Measurements from ENCODE around the gene DNAH10.

The DNAH10 gene

GRCh38 chr12:123923927-123924326 lies 161.8 kb downstream of the DNAH10 start:
- Histone ChIP-seq H3K27me3 (ENCODE audit: insufficient read depth, low read length) (no peaks in the 10 kb centered on the region; the same call in 1 of the 2 replicates), H3K36me3 (ENCODE audit: insufficient read depth, low read length) (no peaks in the 10 kb centered on the region), H3K9ac (ENCODE audit: low read depth, low read length) (no peak overlapping the region), H3K4me3 (ENCODE audit: low read length) (no peak overlapping the region), H3K27ac (ENCODE audit: low read depth, low read length) (no peak overlapping the region), H3K9me3 (ENCODE audit: insufficient read depth, low read depth, low read length) (no peaks in the 10 kb centered on the region), H3K4me1 (ENCODE audit: insufficient read depth, low read length) (no peaks in the 10 kb centered on the region)
- 92% methylated on average over 7 of the region's 7 CpGs for WGBS

- H3K4me3 ChIP-seq (ENCODE audit: low read length): no peak overlapping the region
- no peaks in the 10 kb centered on the region for H3K36me3 ChIP-seq (ENCODE audit: insufficient read depth, low read length)
- H3K27ac ChIP-seq (ENCODE audit: low read depth, low read length): no peak overlapping the region
- H3K9me3 ChIP-seq (ENCODE audit: insufficient read depth, low read depth, low read length): no peaks in the 10 kb centered on the region
- H3K4me1 ChIP-seq (ENCODE audit: insufficient read depth, low read length): no peaks in the 10 kb centered on the region
- H3K9ac ChIP-seq (ENCODE audit: low read depth, low read length): no peak overlapping the region
- 87% methylated on average over 4 of the region's 4 CpGs for WGBS
- H3K27me3 ChIP-seq (ENCODE audit: insufficient read depth, low read length): no peaks in the 10 kb centered on the region; the same call in 1 of the 2 replicates
Measured at GRCh38 chr12:123924539-123924938, 162.4 kb downstream of the DNAH10 start.

GRCh38 chr12:123928274-123928865 lies 166.3 kb downstream of the DNAH10 start:
- Histone ChIP-seq H3K4me1 (ENCODE audit: insufficient read depth, low read length) (no peaks in the 10 kb centered on the region), H3K27ac (ENCODE audit: low read depth, low read length) (no peak overlapping the region), H3K9ac (ENCODE audit: low read depth, low read length) (no peak overlapping the region), H3K4me3 (ENCODE audit: low read length) (no peak overlapping the region), H3K36me3 (ENCODE audit: insufficient read depth, low read length) (no peaks in the 10 kb centered on the region), H3K27me3 (ENCODE audit: insufficient read depth, low read length) (no peaks in the 10 kb centered on the region; the same call in 1 of the 2 replicates), H3K9me3 (ENCODE audit: insufficient read depth, low read depth, low read length) (no peaks in the 10 kb centered on the region)
- 86% methylated on average over 15 of the region's 15 CpGs for WGBS

- Histone ChIP-seq H3K27ac (ENCODE audit: low read depth, low read length) (no peak overlapping the region), H3K4me1 (ENCODE audit: insufficient read depth, low read length) (no peaks in the 10 kb centered on the region), H3K36me3 (ENCODE audit: insufficient read depth, low read length) (no peaks in the 10 kb centered on the region), H3K4me3 (ENCODE audit: low read length) (no peak overlapping the region), H3K9ac (ENCODE audit: low read depth, low read length) (no peak overlapping the region), H3K27me3 (ENCODE audit: insufficient read depth, low read length) (no peaks in the 10 kb centered on the region; the same call in 1 of the 2 replicates), H3K9me3 (ENCODE audit: insufficient read depth, low read depth, low read length) (no peaks in the 10 kb centered on the region)
- 90% methylated on average over 4 of the region's 7 CpGs for WGBS
Measured at GRCh38 chr12:123928897-123929296, 166.8 kb downstream of the DNAH10 start.

GRCh38 chr12:123929946-123930583 lies 168.0 kb downstream of the DNAH10 start:
- H3K36me3 ChIP-seq (ENCODE audit: insufficient read depth, low read length): no peaks in the 10 kb centered on the region
- H3K4me1 ChIP-seq (ENCODE audit: insufficient read depth, low read length): no peaks in the 10 kb centered on the region
- no peaks in the 10 kb centered on the region; the same call in 1 of the 2 replicates for H3K27me3 ChIP-seq (ENCODE audit: insufficient read depth, low read length)
- no peaks in the 10 kb centered on the region for H3K9me3 ChIP-seq (ENCODE audit: insufficient read depth, low read depth, low read length)
- no peak overlapping the region for H3K4me3 ChIP-seq (ENCODE audit: low read length)
- H3K27ac ChIP-seq (ENCODE audit: low read depth, low read length): no peak overlapping the region
- 95% methylated on average over 9 of the region's 9 CpGs for WGBS
- H3K9ac ChIP-seq (ENCODE audit: low read depth, low read length): no peak overlapping the region

GRCh38 chr12:123931686-123932321 lies 169.7 kb downstream of the DNAH10 start:
- no peak overlapping the region for H3K27ac ChIP-seq (ENCODE audit: low read depth, low read length)
- H3K9ac ChIP-seq (ENCODE audit: low read depth, low read length): no peak overlapping the region
- H3K27me3 ChIP-seq (ENCODE audit: insufficient read depth, low read length): no peaks in the 10 kb centered on the region
- H3K9me3 ChIP-seq (ENCODE audit: insufficient read depth, low read depth, low read length): no peaks in the 10 kb centered on the region
- H3K4me1 ChIP-seq (ENCODE audit: insufficient read depth, low read length): no peaks in the 10 kb centered on the region
- no peaks in the 10 kb centered on the region for H3K36me3 ChIP-seq (ENCODE audit: insufficient read depth, low read length)
- no peak overlapping the region for H3K4me3 ChIP-seq (ENCODE audit: low read length)
- WGBS: 91% methylated on average over 14 of the region's 14 CpGs

GRCh38 chr12:123933214-123933613 lies 171.1 kb downstream of the DNAH10 start:
- H3K27ac ChIP-seq (ENCODE audit: low read depth, low read length): no peak overlapping the region
- no peaks in the 10 kb centered on the region for H3K4me1 ChIP-seq (ENCODE audit: insufficient read depth, low read length)
- H3K4me3 ChIP-seq (ENCODE audit: low read length): no peak overlapping the region
- 95% methylated on average over 14 of the region's 14 CpGs for WGBS
- H3K27me3 ChIP-seq (ENCODE audit: insufficient read depth, low read length): no peaks in the 10 kb centered on the region
- no peaks in the 10 kb centered on the region for H3K36me3 ChIP-seq (ENCODE audit: insufficient read depth, low read length)
- H3K9me3 ChIP-seq (ENCODE audit: insufficient read depth, low read depth, low read length): no peaks in the 10 kb centered on the region
- no peak overlapping the region for H3K9ac ChIP-seq (ENCODE audit: low read depth, low read length)

GRCh38 chr12:123934016-123934620 lies 172.0 kb downstream of the DNAH10 start:
- Histone ChIP-seq H3K9me3 (ENCODE audit: insufficient read depth, low read depth, low read length) (no peaks in the 10 kb centered on the region), H3K4me1 (ENCODE audit: insufficient read depth, low read length) (no peaks in the 10 kb centered on the region), H3K27ac (ENCODE audit: low read depth, low read length) (no peak overlapping the region), H3K4me3 (ENCODE audit: low read length) (no peak overlapping the region), H3K36me3 (ENCODE audit: insufficient read depth, low read length) (no peaks in the 10 kb centered on the region), H3K27me3 (ENCODE audit: insufficient read depth, low read length) (no peaks in the 10 kb centered on the region), H3K9ac (ENCODE audit: low read depth, low read length) (no peak overlapping the region)
- 88% methylated on average over 11 of the region's 11 CpGs for WGBS

- Histone ChIP-seq H3K27ac (ENCODE audit: low read depth, low read length) (no peak overlapping the region), H3K27me3 (ENCODE audit: insufficient read depth, low read length) (no peaks in the 10 kb centered on the region), H3K9me3 (ENCODE audit: insufficient read depth, low read depth, low read length) (no peaks in the 10 kb centered on the region), H3K9ac (ENCODE audit: low read depth, low read length) (no peak overlapping the region), H3K36me3 (ENCODE audit: insufficient read depth, low read length) (no peaks in the 10 kb centered on the region), H3K4me3 (ENCODE audit: low read length) (no peak overlapping the region), H3K4me1 (ENCODE audit: insufficient read depth, low read length) (no peaks in the 10 kb centered on the region)
- 92% methylated on average over 9 of the region's 9 CpGs for WGBS
Measured at GRCh38 chr12:123934829-123935228, 172.7 kb downstream of the DNAH10 start.

GRCh38 chr12:123935956-123936355 lies 173.9 kb downstream of the DNAH10 start:
- no peak overlapping the region for H3K27ac ChIP-seq (ENCODE audit: low read depth, low read length)
- H3K4me3 ChIP-seq (ENCODE audit: low read length): no peak overlapping the region
- no peaks in the 10 kb centered on the region for H3K27me3 ChIP-seq (ENCODE audit: insufficient read depth, low read length)
- no peak overlapping the region for H3K9ac ChIP-seq (ENCODE audit: low read depth, low read length)
- WGBS: 91% methylated on average over 7 of the region's 7 CpGs
- H3K4me1 ChIP-seq (ENCODE audit: insufficient read depth, low read length): no peaks in the 10 kb centered on the region
- no peaks in the 10 kb centered on the region for H3K9me3 ChIP-seq (ENCODE audit: insufficient read depth, low read depth, low read length)
- H3K36me3 ChIP-seq (ENCODE audit: insufficient read depth, low read length): no peaks in the 10 kb centered on the region

- WGBS: 93% methylated on average over 18 of the region's 18 CpGs
- H3K4me3 ChIP-seq (ENCODE audit: low read length): no peak overlapping the region
- peaks cover 2% of the 10 kb centered on the region; the same call in 1 of the 2 replicates for H3K9me3 ChIP-seq (ENCODE audit: insufficient read depth, low read depth, low read length)
- no peaks in the 10 kb centered on the region for H3K4me1 ChIP-seq (ENCODE audit: insufficient read depth, low read length)
- no peaks in the 10 kb centered on the region for H3K27me3 ChIP-seq (ENCODE audit: insufficient read depth, low read length)
- no peak overlapping the region for H3K27ac ChIP-seq (ENCODE audit: low read depth, low read length)
- no peaks in the 10 kb centered on the region for H3K36me3 ChIP-seq (ENCODE audit: insufficient read depth, low read length)
- H3K9ac ChIP-seq (ENCODE audit: low read depth, low read length): no peak overlapping the region
Measured at GRCh38 chr12:123936471-123936870, 174.4 kb downstream of the DNAH10 start.
